ENCODE results near the gene UTP25. TPM values are rescaled to one million over a fixed set of nuclear protein-coding genes. Genes with fewer than 3 reads are reported as not detected.
A peak's percentile ranks its signal among the peaks of the same experiment; 100 is the strongest.

Gene UTP25
- total and polyA plus RNA-seq, 8 donors = 1.1 to 10.6 (median 2.2) TPM

- WGBS, 5 donors = 35 to 60% (median 45%) methylated on average over 3 of the region's 3 CpGs
- Histone ChIP-seq H3K27ac (no peak overlapping the region), H3K4me3 (no peak overlapping the region), H3K27me3 (peaks cover 0 to 10% (median 0%) of the 10 kb centered on the region in 3 donors), H3K4me1 (no peaks in the 10 kb centered on the region), H3K9me3 (no peaks in the 10 kb centered on the region), H3K36me3 (no peaks in the 10 kb centered on the region)
- no peak for DNase-seq
- TF ChIP-seq POLR2A (IDR thresholded peaks at IDR 0.05) (no peak), EP300 (IDR thresholded peaks at IDR 0.05) (no peak)
- intact Hi-C loops (cut with DNase I; ENCODE audit: low total_unique reads) = no loop called here
These were observed 45.5 kb downstream of the UTP25 start for GRCh38 chr1:209873067-209873799.

- Histone ChIP-seq H3K27me3 (peaks cover 0 to 26% (median 0%) of the 10 kb centered on the region in 3 donors), H3K4me1 (no peaks in the 10 kb centered on the region), H3K4me3 (no peak overlapping the region), H3K9me3 (no peaks in the 10 kb centered on the region), H3K36me3 (no peaks in the 10 kb centered on the region), H3K27ac (no peak overlapping the region)
- intact Hi-C loops (cut with DNase I; ENCODE audit: low total_unique reads) = no loop called here
- DNase-seq = peak in 1 of 2 donors; percentile 46
- no peak for TF ChIP-seq POLR2A (IDR thresholded peaks at IDR 0.05)
- no peak for TF ChIP-seq CTCF (IDR thresholded peaks at IDR 0.05)
- no peak for TF ChIP-seq EP300 (IDR thresholded peaks at IDR 0.05)
- WGBS, 5 donors = 50 to 59% (median 53%) methylated on average over 7 of the region's 7 CpGs
These were observed 47.7 kb downstream of the UTP25 start for GRCh38 chr1:209875515-209875914.

GRCh38 chr1:209876078-209876800, 48.5 kb downstream of the UTP25 start:
- intact Hi-C loops (cut with DNase I; ENCODE audit: low total_unique reads) = no loop called here
- H3K4me1 ChIP-seq = no peaks in the 10 kb centered on the region
- no peak for TF ChIP-seq EP300 (IDR thresholded peaks at IDR 0.05)
- no peak for TF ChIP-seq POLR2AphosphoS5 (IDR thresholded peaks at IDR 0.05)
- no peak for TF ChIP-seq CTCF (IDR thresholded peaks at IDR 0.05)
- TF ChIP-seq POLR2A (IDR thresholded peaks at IDR 0.05) = no peak
- H3K4me3 ChIP-seq = no peak overlapping the region
- DNase-seq = no peak
- H3K27me3 ChIP-seq = peaks cover 0 to 29% (median 0%) of the 10 kb centered on the region in 3 donors
- WGBS, 5 donors = 65 to 78% (median 75%) methylated on average over 6 of the region's 6 CpGs
- no peaks in the 10 kb centered on the region for H3K9me3 ChIP-seq
- no peak overlapping the region for H3K27ac ChIP-seq
- no peaks in the 10 kb centered on the region for H3K36me3 ChIP-seq

GRCh38 chr1:209877087-209877764, 49.5 kb downstream of the UTP25 start:
- Histone ChIP-seq H3K27ac (no peak overlapping the region), H3K4me1 (no peaks in the 10 kb centered on the region), H3K27me3 (peaks cover 0 to 22% (median 0%) of the 10 kb centered on the region in 3 donors), H3K4me3 (no peak overlapping the region), H3K36me3 (no peaks in the 10 kb centered on the region), H3K9me3 (no peaks in the 10 kb centered on the region)
- TF ChIP-seq CTCF (IDR thresholded peaks at IDR 0.05) (no peak), EP300 (IDR thresholded peaks at IDR 0.05) (no peak), POLR2A (IDR thresholded peaks at IDR 0.05) (no peak), POLR2AphosphoS5 (IDR thresholded peaks at IDR 0.05) (no peak)
- intact Hi-C loops (cut with DNase I; ENCODE audit: low total_unique reads) = no loop called here
- 46 to 75% (median 73%) methylated on average over 2 of the region's 2 CpGs for WGBS, 5 donors
- no peak for DNase-seq

All from stomach (tissue), 9 donors.